NT2/D1 (cell line): ENCODE results near the gene NEUROG1.

ENCODE experiments used
- DNase-seq: peaks from one replicate; pipeline ENCODE4 v3.0.0-alpha.2; 2011; ENCODE audit warnings: low read depth, low spot score
- H3K27me3 ChIP-seq: 2 replicates; pipeline ENCODE4 v1.6.0; 2011; ENCODE audit warnings: mild to moderate bottlenecking; ENCODE audit not compliant: insufficient read length, insufficient read depth
- H3K36me3 ChIP-seq: 2 replicates; pipeline ENCODE4 v1.6.1; 2011; ENCODE audit warnings: mild to moderate bottlenecking, low read length, mixed read lengths; ENCODE audit not compliant: insufficient read depth, insufficient read length
- H3K4me1 ChIP-seq: 2 replicates; pipeline ENCODE4 v1.5.1; 2011; ENCODE audit not compliant: insufficient read depth, insufficient read length
- H3K4me3 ChIP-seq: 2 replicates; pipeline ENCODE4 v1.5.1; 2011; ENCODE audit warnings: low read depth; ENCODE audit not compliant: insufficient read length
- H3K9ac ChIP-seq: 2 replicates; pipeline ENCODE4 v1.6.0; 2011; ENCODE audit warnings: low read depth; ENCODE audit not compliant: insufficient read length
- H3K9me3 ChIP-seq: 2 replicates; pipeline ENCODE4 v1.5.1; 2011; ENCODE audit warnings: mild to moderate bottlenecking, low read length; ENCODE audit not compliant: insufficient read depth
- SUZ12 ChIP-seq: IDR thresholded peaks from 2 replicates; pipeline ENCODE4 v1.6.1; 2011; ENCODE audit not compliant: insufficient read length, insufficient read depth; ENCODE audit errors: extremely low read depth
- YY1 ChIP-seq: IDR thresholded peaks from 2 replicates; pipeline ENCODE4 v1.6.1; 2011; ENCODE audit not compliant: insufficient read length, insufficient read depth
- ZNF274 ChIP-seq: IDR thresholded peaks from 2 replicates; pipeline ENCODE4 v1.6.1; 2011; ENCODE audit warnings: mild to moderate bottlenecking, low read depth, low read length

Gene NEUROG1

DNA sequence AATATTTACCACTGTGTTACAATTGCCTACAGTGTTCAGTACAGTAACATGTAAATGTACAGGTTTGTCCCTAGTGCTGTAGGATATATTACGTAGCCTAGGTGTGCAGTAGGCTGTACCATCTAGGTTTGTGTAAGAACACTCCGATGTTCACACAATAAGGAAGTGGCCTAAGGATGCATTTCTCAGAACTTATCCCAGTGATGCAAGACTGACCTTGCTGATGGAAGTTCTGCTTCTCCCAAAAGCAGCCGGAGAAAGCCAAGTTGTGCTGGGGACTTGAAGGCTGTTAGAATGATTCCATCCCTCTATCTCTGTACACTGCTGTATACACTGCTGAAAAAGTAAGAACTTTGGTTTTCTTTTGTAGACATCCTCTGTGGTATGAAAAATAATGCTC lies 21.6 kb downstream of the NEUROG1 start:
- Histone ChIP-seq H3K4me3 (no peak overlapping the region), H3K9ac (no peak overlapping the region), H3K9me3 (no peaks in the 10 kb centered on the region), H3K27me3 (peaks cover 51% of the 10 kb centered on the region), H3K4me1 (no peaks in the 10 kb centered on the region), H3K36me3 (no peaks in the 10 kb centered on the region)
- DNase-seq: no peak
- TF ChIP-seq SUZ12 (no peak), ZNF274 (no peak), YY1 (no peak)

DNA sequence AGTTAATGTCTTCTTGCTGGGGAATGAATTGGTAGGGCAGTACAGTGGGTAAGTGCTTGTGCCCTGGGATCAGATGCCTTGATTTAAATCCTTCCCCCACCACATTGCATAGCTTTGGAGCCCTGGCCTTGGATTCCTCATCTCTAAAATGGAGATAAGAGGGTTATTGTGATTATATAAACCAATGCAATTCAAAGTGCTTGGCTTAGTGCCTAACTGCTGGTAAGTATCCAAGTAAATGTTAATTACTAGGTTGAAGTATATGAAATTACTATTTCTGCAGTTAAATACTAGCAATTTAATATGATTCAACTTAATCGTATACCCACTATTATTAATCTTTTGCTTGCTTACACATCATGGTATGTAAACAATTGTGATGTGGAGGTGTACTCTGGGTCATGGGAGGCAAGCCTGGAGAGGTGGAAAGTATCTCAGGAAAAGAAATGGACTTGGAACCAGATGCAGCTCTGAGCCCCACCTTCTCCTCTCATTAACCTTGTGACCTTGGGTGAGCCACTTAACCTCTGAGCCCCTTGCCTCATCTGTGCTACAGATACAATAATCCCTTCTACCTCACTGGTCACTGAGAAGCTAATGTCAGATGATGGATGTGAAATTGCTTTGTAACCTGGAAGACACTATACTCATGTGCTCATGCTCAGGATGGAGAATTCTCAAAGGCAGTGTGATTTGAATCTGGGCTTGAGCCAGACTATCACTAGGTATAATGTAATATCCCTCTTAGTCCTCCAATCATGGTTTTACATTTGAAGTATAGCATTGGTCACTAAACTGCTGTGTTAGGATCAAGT lies 23.8 kb downstream of the NEUROG1 start:
- H3K9ac ChIP-seq: no peak overlapping the region
- H3K4me3 ChIP-seq: no peak overlapping the region
- DNase-seq: no peak
- no peaks in the 10 kb centered on the region for H3K4me1 ChIP-seq
- no peaks in the 10 kb centered on the region for H3K36me3 ChIP-seq
- H3K9me3 ChIP-seq: no peaks in the 10 kb centered on the region
- no peak for TF ChIP-seq YY1
- peaks cover 69% of the 10 kb centered on the region for H3K27me3 ChIP-seq

DNA sequence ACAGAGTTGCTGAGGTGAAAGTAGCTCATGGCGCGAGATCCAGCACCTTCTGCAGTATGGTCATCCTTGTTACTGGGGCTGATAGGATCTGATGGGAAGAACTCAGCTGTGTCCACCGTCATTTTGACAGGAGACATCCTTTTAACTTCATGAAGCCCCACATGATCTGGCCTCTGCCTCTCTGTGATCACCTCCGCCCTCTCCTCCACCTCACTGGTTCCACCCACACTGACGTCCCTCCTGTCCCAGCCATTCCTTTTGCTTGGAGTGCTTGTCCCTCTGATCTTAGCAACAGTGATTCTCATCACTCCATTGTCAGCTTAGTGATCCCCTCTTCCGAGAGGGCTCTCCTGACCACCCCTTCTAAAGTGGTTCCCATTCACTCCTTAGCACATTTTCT lies 25.8 kb downstream of the NEUROG1 start:
- no peaks in the 10 kb centered on the region for H3K4me1 ChIP-seq
- TF ChIP-seq SUZ12: no peak
- no peak for TF ChIP-seq YY1
- TF ChIP-seq ZNF274: no peak
- peaks cover 78% of the 10 kb centered on the region for H3K27me3 ChIP-seq
- no peaks in the 10 kb centered on the region for H3K36me3 ChIP-seq
- no peaks in the 10 kb centered on the region for H3K9me3 ChIP-seq
- H3K9ac ChIP-seq: no peak overlapping the region
- DNase-seq: no peak
- no peak overlapping the region for H3K4me3 ChIP-seq

DNA sequence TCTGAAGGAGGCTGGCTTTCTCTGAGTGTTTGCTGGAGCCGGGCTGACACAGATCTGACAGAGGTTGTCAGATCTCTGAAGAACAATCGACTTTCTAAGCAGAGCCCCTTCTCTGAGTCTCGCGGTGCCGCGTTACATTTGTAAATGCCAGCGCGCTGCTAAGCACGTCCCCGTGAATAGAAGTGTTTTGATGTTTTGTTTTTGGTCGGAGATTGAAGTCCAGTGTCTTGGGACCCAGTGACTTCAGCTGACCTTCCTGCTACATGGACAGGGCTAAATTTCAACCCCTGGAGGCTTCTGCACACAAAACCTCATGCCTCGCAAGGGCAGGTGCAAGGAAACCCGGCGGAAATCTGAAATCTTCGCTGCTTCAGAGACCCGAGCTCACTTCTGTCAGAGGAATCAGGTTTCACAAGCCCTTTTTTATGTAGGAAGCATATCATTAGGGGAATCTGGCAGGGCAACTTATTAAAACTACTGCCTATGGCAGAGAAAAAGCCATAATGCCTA lies 27.2 kb downstream of the NEUROG1 start:
- Histone ChIP-seq H3K36me3 (no peaks in the 10 kb centered on the region), H3K4me1 (no peaks in the 10 kb centered on the region), H3K4me3 (no peak overlapping the region), H3K27me3 (peaks cover 79% of the 10 kb centered on the region), H3K9me3 (no peaks in the 10 kb centered on the region), H3K9ac (no peak overlapping the region)
- DNase-seq: no peak
- TF ChIP-seq YY1 (no peak), SUZ12 (no peak), ZNF274 (no peak)

- Histone ChIP-seq H3K36me3 (no peaks in the 10 kb centered on the region), H3K4me3 (no peak overlapping the region), H3K9me3 (no peaks in the 10 kb centered on the region), H3K9ac (no peak overlapping the region), H3K4me1 (no peaks in the 10 kb centered on the region), H3K27me3 (peaks cover 90% of the 10 kb centered on the region)
- no peak for DNase-seq
- TF ChIP-seq SUZ12: no peak
- no peak for TF ChIP-seq YY1
- no peak for TF ChIP-seq ZNF274
Measured at GRCh38 chr5:135505973-135506372, 29.8 kb downstream of the NEUROG1 start.

GRCh38 chr5:135504376-135504775 lies 31.4 kb downstream of the NEUROG1 start:
- Histone ChIP-seq H3K27me3 (peaks cover 85% of the 10 kb centered on the region), H3K4me1 (no peaks in the 10 kb centered on the region), H3K4me3 (no peak overlapping the region), H3K36me3 (no peaks in the 10 kb centered on the region), H3K9me3 (no peaks in the 10 kb centered on the region), H3K9ac (no peak overlapping the region)
- TF ChIP-seq SUZ12: no peak
- no peak for TF ChIP-seq ZNF274
- TF ChIP-seq YY1: no peak
- DNase-seq: no peak

DNA sequence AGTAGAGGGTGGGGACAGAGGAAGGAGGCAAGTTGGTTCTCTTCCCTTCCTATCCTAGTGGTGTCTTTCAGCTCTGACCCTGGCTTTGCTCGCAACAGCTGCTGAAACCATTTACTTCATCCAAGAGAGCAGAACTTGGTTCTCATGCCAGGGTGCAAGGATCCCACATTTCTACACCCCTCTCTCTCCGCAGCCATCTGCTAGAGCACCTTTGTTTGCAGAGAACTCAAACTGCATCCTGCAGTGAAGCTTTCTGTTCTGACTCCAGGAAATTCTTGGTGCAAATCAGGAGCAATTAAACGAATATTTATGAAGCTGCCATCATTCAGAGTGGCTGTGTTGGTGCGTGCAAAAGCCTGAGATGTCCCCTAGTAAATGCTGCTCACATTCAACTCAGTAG lies 31.9 kb downstream of the NEUROG1 start:
- H3K9ac ChIP-seq: no peak overlapping the region
- no peak overlapping the region for H3K4me3 ChIP-seq
- peaks cover 85% of the 10 kb centered on the region for H3K27me3 ChIP-seq
- no peak for DNase-seq
- H3K4me1 ChIP-seq: no peaks in the 10 kb centered on the region
- TF ChIP-seq ZNF274 (no peak), SUZ12 (no peak), YY1 (no peak)
- no peaks in the 10 kb centered on the region for H3K36me3 ChIP-seq
- H3K9me3 ChIP-seq: no peaks in the 10 kb centered on the region
